NCI-H82 treated with DMSO at 0.1 percent for 48 hours (cell line): ENCODE results near the gene TRNAU1AP.
A peak's percentile ranks its signal among the peaks of the same experiment; 100 is the strongest.
"Not testable (repeated sequence)": the region's sequence is repeated elsewhere in the genome, so short reads cannot be mapped to it uniquely, and the experiment has no call there.

Experiments used
- DNase-seq: peaks from one replicate; lab custom pipeline; 2025; ENCODE audit not compliant: unreplicated experiment; lab: John Stamatoyannopoulos, UW

Gene TRNAU1AP

DNA sequence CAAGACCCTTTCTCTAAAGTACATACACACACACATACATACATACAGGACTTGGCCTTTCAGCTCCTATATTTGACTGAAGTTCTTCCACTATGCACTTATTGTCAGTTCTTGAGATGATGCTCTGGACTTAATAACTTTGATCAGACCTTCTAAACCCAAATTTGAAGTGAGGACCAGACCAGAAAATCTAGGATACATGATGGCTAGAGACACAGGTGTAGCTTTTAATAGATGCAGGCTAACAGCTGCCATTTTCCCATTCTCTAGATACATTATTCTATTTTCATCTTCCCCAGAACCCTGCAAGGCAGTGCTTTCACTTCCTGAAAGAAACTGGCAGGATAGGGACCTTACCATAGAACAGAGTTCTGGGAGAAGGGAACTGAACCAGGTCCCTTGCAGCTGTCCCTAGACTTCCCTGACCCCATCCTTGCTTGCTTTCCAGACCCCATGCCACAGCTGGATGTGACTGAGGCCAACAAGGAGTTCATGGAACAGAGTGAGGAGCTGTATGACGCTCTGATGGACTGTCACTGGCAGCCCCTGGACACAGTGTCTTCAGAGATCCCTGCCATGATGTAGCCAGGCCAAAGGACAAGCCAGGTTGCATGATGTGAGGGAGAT is 24.3 kb downstream of the TRNAU1AP start:
- no peak for DNase-seq

DNA sequence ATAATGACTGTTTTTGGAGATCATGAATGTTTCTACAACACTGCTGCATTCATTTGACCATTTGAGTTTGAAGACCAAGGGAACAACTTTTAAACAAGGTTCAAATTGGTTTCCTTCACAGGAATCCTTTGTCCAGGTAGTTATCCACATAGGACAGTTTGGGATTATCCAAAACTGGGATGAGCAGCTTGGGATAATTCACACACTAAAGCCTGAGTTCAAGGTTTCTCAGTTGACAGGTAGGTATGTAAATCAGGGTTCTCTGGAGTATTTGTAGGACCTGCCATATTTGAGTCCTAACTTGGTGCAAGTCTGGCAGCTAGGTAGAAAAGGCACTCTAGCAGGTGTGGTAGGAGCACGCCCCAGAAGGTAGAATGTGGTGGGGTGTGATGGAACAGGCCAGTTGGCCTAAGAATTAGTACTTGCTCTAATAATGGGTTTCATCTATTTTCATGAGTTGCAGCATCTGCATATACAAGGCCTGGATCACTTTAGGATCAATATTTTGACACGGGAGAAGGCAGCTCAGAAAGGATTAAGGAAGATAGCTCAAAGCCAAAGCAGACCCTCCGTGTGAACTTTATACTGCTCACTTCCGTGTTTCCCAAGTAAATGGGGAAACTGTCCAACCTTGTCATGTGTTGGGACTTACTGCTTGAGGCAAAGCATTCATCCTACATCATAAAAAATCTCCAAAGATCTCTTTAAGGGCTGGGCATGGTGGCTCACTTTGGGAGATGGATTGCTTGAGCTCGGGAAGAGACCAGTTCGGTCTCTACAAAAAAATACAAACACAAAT is 25.1 kb downstream of the TRNAU1AP start:
- DNase-seq: no peak

DNA sequence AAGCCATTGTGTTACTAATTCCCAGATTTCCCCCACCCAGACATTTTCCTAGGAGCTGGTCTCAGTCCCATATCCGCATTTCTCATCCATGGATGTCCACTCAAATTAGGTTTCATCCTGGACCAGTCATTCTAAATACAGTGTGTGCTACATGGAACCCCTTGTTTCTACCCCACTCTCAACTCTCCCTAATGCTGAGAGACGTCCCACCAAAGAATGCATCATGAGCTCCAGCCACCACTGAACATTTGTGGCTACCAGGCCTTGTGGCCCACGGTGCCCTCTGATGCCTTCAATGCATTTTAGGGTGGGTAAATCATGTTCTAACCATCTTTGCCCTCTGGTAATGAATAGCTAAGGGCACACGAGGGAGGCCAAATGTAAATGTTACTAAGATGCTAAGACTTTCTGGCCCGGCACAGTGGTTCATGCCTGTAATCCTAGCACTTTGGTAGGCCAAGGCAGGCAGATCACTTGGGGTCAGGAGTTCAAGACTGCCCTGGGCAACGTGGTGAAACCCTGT is 25.9 kb downstream of the TRNAU1AP start:
- DNase-seq: no peak

DNA sequence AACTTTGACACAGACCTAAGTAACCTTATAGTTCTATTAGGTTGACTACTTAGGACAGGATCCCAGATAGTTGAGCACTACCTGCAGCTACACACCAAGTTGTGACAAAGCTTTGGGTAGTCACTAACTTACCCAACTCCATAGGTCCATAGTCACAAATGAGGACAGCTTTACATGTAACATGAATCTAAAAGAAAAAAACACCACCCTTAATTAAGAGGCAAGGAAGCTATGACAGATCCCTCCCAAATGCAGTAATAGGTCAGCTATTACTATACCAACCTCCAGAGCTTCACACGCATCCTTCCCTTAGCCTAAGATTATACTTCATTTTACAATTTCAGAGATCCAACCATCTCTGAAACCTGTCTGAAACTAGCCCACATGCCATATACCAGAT is 26.5 kb downstream of the TRNAU1AP start:
- DNase-seq: no peak

DNA sequence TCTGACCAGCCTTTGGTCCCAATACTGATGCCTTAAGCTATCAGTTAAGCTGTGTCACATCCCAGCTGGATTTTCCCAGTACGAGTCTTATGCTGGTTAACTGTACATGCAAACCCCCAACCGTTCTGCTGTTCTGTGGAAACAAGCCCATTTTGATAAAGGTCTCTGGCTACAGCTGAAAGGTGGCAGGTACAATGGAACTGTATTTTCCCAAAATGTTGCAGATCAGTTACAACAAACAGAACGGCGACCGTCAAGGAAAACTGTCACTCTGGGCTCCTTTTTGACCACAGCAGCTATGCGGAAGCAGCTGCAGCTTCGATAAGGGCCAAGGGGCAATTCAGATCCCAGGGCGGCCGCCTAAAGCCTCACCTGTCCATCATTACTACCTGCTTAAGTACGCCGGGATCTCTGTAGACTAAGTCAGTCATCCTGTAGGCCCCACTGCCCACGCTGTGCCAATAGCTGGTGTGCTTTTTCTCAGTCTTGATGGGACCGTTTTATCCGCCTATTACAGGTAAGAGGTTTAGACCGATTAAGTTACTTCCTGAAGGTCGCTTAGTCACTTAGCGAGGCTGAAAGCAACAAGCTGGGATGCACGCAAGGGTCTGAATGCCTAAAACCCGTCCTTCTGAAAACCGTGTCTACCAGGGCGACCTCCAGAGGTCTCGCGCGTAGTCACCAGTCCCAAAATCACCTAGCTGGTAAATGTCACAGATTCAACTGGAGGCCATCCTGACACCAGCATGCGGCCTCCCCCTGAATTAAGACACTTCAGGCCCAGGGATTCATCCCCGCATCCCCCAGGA is 28.0 kb downstream of the TRNAU1AP start:
- DNase-seq: no peak

DNA sequence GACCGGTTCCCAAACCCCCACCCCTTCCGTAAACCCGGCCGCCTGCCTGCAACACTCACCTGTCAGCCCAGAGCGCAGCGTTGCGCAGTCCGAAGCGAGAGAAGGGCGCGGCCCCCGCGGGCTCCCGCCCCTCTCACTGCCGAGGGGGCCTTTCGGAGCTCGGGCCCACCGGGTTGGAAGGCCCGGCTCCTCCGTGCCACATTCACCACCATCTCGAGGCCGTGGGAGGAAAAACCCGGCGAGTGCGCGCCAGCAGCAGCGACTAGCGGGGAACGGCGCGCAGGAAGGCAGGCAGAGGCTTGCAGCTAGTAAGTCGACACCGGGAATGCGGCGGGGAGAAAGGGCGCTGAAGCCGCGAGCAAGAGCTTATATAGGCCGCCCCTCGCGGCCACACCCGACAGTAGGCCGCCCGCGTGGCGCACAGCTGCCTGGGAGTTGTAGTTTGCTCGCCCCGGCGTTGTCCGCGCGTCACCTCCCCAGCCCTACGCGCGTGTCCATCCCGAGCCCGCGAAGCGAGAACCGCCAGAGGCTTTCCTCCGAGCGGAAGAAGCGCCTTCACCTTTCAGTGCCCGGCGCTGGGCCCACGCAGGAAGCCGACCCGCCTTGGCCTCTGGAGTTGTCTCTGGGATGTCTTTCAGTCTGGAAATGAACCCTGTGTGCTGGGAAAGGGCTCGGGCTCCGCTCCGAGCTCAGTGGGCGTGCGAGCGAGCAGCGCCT is 28.8 kb downstream of the TRNAU1AP start:
- DNase-seq: peak; percentile 93

DNA sequence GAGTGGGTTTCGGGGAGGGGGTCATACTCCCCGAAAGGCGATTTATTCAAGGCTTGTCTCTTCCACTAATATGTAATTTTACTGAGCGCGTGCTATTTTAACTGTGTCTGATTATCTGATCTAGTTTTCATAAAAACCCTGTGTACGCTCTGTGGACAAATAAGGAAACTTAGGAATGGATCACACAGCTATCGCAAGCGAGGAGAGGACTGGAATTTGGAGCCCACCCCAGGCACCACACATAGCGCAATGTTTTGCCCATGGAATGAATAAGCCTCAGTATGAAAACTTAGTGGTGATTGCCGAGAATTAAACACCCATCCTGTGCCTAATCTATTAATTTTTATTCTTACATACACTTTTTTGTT is 29.3 kb downstream of the TRNAU1AP start:
- DNase-seq: no peak

DNA sequence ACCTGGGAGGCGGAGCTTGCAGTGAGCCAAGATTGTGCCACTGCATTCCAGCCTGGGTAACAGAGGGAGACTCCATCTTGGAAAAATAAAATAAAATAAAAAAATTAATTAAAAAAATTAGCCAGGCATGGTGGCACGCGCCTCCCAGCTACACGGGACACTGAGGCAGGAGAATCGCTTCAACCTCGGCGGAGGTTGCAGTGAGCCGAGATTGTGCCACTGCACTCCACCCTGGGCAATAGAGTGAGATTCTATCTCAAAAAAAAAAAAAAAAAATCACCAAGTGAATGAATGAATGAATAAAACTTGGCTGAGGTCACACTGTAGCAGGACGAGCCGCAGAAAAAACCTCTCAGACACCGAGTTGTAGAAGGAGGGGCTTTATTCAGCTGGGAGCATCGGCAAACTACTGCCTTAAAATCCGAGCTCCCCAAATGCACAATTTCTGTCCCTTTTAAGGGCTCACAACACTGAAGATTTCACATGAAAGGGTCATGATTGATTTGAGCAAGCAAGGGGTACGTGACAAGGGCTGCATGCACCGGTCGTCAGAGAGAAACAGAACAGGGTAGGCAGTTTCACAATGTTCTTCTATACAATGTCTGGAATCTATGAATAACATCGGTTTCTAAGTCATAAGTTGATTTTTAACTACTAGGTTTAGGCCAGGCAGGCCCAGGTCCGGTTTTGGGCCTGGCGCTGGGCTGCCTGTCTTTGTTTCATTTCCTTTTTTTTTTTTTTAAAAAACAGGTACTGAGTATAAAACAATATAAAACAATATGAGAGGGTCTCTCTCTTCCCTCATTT is 33.9 kb downstream of the TRNAU1AP start:
- not testable (repeated sequence) for DNase-seq

DNA sequence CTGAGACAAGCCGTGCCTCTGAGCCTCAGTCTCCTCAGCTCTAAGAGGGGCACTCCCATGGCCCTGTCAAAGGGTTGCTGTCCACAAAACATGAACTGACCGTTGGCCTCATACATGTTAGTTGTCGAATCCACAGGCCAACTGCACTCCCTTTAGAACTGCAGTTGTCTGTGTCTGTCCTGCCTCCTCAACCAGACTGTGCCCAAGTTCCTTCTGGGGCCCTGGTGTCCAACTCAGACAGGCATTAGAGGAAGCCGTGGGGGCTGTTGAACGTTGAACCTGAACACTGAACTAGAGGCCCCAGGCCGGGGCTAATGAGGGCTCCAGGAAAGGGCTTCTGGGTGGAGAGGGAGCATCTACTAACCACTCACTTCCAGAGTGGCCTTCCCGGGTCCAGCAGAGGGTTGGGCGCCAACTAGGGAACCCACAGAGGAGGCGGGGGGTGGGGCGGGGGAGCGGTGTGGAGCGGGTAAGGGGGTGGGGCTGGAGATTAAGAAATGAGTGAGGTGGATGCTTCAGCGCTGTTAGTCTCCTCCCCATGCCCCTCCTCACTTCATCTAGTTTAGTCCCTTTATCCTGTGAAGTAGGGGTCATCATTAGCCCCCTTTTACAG is 38.9 kb downstream of the TRNAU1AP start, which contains the start of gene RAB42:
TSS of gene RAB42 (plus strand) at position 558 of the 613 bp plus-strand sequence. CDS start 247 bp downstream, outside the sequence.
- peak; percentile 32 for DNase-seq

DNA sequence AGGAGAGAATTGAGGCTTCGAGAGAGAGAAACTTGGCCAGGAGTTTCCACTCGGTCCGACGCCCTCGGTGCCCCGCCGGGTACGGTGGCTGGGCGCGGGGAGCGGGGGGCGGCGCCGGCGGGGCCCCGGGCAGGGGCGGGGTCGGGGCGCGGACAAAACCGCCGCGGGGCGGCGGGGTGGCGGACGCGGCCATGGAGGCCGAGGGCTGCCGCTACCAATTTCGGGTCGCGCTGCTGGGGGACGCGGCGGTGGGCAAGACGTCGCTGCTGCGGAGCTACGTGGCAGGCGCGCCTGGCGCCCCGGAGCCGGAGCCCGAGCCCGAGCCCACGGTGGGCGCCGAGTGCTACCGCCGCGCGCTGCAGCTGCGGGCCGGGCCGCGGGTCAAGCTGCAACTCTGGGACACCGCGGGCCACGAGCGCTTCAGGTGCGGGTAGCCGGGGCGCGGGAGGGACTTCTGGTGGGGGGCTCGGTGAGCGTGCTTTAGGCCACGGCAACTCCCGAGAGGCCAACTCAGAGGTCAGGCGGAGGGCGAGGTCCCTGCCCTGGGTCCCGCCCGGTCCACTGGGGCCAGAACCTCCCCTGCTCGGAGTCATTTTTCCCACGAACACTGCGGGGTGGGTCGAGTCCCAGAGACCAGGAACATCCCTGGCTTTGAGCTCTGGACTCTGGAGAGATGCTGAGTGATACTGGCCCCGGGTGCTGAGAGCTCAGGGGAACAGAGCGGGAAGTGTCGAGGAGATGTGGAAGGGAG is 39.6 kb downstream of the TRNAU1AP start:
- no peak for DNase-seq

DNA sequence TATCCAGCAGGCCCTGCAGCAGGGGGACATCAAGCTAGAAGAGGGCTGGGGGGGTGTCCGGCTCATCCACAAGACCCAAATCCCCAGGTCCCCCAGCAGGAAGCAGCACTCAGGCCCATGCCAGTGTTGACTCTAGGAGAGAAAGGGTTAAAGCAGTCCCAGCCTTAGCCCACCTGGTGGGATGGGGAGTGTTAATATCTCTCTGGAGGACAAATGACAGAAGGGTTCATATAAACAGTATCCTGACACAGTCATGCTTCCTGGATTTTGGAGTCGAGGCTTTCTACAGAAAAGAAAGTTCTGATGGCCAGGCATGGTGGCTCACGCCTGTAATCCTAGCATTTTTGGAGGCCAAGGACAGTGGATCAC is 41.1 kb downstream of the TRNAU1AP start:
- not testable (repeated sequence) for DNase-seq

DNA sequence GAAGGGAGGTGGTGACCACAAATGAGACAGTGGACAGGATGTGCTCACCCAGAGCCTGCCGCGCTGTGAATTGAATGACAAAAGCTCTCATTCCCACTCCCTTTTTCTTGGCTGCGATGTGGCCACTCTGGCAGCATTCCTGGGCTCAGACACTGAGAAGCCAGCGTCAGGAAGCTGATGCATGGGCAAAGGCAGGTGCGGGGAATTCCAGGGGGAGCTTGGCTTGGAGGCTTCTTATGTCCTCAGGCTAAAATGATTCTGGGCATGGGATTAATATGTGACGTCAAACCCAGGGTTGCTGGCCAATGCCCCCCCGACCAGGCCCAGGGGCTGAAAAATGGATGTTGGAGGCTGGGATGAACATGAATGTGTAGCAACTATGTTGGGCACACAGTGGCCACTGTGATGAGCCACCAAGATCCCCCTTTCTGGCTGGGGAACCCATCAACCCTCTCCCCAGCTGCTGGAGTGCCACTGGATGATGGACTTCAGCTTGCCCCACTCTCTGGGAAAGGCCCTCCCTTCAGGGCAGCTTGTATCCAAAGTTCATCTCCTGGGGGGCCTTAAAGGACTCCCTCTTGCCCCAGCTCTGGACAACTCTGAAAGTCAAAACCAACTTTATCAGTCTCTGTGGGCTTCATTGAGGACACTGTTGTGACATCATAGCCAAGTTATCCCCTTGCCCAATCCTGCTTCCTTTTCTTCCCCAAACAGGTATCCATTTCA is 42.0 kb downstream of the TRNAU1AP start:
- DNase-seq: not testable (repeated sequence)

DNA sequence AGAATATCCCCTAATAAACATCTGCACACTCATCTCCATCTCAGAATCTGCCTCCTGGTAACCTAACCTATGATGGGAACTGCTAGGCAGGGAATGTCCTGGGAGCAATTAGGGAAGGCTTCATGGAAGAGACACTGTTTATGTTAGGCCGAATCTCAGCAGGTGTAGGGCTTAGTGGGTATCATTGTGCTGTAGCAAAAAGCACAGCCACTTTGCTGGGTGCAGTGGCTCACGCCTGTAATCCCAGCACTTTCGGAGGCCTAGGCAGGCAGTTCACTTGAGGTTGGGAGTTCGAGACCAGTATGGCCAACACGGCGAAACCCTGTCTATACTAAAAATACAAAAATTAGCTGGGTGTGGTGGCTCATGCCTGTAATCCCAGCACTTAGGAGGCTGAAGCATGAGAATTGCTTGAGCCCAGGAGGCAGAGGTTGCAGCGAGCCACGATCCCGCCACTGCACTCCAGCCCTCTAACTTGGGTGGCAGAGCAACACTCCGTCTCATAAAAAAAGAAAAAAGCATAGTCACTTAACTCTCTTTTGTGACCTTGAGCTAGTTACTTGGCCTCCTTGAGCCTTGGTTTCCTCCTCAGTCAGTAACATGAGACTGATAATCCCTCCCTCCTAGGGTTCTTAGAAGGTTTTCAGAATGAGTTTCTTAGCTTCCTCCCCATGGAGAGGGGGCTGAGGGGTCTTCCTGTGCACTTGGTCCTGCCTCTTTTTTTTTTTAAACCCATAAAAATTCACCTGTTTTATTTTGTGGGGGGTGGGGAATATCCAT is 42.7 kb downstream of the TRNAU1AP start:
- DNase-seq: no peak

DNA sequence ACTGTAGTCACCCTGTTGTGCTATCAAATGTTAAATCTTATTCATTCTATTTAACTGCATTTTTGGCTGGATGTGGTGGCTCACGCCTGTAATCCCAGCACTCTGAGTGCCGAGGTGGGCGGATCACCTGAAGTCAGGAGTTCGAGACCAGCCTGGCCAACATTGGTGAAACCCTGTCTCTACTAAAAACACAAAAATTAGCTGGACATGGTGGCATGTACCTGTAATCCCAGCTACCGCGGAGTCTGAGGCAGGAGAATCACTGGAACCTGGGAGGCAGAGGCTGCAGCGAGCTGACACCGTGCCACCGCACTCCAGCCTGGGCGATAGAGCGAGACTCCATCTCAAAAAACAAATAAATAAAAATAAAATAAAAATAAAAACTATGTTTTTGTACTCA is 43.4 kb downstream of the TRNAU1AP start:
- DNase-seq: not testable (repeated sequence)

DNA sequence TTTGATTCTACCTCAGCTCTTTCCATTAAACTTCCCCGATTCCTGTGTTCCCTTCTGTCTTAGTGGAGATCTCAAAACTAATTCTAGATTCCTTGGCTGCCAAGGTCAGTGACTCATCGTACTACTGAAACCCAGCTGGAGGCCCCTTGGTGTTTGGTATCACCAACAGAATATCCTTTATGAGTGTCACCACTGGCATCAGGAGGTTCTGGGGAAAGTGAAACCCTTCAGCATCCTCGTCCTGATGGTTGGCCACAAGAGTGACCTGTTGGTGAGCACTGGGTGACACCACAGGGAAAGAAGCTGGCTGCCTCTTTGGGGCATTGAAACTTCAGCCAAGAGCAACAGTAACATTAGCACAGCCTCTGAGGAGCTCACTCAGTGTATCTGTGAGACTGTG is 48.8 kb downstream of the TRNAU1AP start:
- DNase-seq: no peak

DNA sequence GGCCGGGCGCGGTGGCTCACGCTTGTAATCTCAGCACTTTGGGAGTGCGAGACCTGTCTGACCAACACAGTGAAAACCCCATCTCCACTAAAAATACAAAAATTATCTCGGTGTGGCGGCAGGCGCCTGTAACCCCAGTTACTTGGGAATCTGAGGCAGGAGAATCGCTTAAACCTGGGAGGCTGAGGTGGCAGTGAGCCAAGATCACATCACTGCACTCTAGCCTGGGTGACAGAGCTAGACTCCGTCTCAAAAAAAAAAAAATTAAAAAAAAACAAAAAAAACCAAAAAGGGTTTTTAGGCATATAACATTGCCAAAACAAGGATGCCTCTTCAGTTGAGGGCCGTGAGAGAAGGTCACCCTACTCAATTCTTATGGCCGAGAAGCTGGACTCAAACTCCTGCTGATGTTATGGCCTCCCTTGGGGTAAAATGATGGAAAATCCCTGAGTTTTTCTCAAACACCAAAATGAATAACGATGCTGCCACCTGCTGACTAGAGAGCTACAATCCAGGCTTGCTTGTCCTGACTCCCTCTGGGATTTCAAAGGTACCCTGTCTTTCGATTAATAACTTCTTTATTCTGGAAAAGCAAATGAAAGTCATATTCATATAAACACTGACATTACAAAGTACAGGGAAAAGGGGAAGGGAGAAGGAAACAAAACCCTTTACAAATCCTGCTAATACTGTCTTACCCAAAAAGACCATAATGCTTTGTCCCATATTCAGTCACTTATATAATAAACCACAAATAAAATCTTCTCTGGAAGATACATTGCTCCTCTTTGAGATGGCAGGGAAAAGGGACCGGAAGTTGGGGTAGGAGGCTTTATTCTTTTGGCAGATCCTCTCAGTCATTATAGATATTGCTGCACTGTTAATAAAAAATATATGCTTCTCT is 49.9 kb downstream of the TRNAU1AP start:
- peak; percentile 31 for DNase-seq
